Forelimb muscle (tissue), 1 donor: Measurements from ENCODE around the gene VEGFA. TPM values are rescaled to one million over a fixed set of nuclear protein-coding genes. Genes with fewer than 3 reads are reported as not detected.
"Not testable (repeated sequence)": the region's sequence is repeated elsewhere in the genome, so short reads cannot be mapped to it uniquely, and the experiment has no call there.

Experiments
- DNase-seq: peaks from one replicate; pipeline ENCODE4 v3.0.0-alpha.2; 2013; ENCODE audit warnings: low read depth
- polyA plus RNA-seq: library from polyadenylated mRNA; unstranded; fragments of 120-200 nt; gene quantifications from one replicate; pipeline ENCODE4 v1.2.1, GENCODE V29; 2013; ENCODE audit not compliant: insufficient read length

The VEGFA gene
- polyA plus RNA-seq, 1 donor, result 82.4 TPM

DNA sequence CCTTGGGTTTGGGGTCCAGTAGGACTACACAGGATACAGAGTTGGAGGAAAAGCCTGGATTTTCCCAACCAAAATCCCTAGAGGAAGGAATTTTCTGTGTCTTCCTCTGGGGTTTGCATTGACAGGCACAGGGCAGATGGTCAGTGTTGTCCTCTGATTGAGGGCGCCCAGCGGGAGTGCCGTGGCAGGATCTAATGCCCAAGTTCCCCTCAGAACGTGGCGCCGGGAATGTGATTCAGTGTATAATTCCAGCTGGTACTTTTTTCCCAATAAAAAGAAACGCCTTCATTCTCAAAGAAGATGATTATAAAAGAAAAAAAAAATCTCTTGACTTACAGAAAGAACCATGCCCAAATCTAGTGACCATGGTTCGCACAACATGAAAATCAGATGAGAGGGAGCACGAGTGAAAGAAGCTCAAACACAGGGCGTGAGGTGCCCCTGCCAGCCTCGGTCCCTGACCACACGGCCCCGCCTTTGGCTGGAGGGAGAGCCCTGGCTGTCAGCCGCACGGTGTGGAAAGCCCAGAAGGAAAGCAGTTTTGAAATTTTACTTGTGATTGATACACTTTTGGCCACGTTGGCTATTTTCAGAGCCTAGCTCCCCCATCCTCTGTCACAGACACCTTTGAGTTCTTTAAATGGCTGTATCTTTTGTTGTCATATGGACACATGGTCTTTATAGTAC lies 31.6 kb downstream of the VEGFA start:
- DNase-seq, result no peak

GRCh38 chr6:43803055-43803782 lies 33.2 kb downstream of the VEGFA start:
- DNase-seq, result no peak

- DNase-seq, result no peak
These were observed 34.0 kb downstream of the VEGFA start for GRCh38 chr6:43803783-43804549.

- DNase-seq, result no peak
These were observed 34.7 kb downstream of the VEGFA start for GRCh38 chr6:43804550-43805223.

GRCh38 chr6:43805699-43806042 lies 35.7 kb downstream of the VEGFA start:
- DNase-seq, result no peak

DNA sequence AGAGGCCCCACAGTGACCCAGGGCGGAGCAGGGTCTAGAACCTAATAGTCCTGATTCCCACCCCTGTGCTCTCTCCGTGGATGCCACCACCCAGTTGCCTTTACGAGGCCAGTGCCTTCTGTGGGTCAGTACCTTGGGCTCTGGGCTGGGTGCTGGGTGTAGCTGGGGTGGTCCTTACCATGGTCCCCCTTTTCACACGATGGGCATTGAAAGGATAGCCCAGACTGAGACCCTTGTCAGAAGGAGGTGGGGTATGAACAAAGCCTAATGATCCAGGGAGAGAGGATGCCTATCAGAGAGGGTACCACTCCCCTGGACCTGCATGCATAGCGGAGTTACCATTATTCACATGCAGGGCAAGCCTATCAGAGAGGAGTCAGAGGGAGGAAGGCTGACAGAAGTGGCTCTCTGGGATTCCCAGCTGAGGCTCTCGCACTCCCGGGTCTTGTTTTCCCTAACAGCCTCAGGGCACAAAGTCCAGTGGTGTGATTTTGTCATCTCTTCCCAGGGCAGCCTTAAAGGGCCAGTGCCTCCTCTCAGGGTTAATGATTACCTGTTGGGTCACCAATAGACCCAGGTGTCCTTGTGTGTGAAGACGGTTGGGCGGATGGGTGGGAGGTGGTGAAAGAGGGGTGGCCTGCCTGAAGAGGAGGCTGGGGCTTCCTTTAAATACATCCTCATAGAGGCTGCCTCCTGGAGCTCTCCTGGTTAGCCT lies 36.2 kb downstream of the VEGFA start:
- DNase-seq, result no peak

- no peak for DNase-seq
These were observed 36.8 kb downstream of the VEGFA start for GRCh38 chr6:43806758-43807227.

DNA sequence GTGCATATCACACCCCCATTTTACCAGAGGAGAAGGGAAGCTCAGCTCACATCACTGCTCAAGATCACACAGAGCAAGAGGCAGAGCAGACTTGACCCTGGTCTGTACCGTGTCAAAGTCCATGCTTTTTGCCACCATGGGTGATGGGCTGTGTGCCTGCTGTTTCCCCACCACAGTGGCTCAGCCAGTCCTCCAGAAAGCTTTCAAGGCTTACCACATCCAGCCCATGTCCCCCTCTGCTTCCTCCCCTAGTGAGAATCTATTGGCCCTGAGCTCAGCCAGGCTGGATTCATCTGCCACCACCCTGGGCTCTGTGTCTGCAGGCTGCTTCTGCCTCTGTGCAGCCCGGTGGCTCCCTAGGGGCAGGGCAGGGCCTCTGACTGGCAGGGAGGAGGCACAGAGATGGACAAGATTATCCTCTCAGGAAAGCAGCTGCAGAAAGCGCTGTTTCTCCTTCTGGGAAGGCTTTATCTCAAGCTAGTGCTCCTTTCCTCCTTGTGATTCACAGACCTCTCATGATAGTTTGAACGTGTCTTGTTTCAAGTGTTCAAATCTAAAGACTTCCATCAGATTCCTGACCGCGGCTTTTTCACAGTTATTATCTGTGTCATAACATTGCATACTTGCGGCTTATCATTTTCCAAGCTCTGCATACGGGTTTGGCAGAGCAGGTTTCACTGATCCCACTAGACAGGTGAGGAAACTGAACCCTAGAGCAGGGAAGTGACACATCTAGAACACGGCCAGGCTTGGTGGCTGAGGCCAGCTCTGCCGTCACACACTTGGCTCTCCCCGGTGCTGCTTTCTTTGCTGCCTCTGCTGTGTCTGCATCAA lies 37.4 kb downstream of the VEGFA start:
- DNase-seq, result no peak

DNA sequence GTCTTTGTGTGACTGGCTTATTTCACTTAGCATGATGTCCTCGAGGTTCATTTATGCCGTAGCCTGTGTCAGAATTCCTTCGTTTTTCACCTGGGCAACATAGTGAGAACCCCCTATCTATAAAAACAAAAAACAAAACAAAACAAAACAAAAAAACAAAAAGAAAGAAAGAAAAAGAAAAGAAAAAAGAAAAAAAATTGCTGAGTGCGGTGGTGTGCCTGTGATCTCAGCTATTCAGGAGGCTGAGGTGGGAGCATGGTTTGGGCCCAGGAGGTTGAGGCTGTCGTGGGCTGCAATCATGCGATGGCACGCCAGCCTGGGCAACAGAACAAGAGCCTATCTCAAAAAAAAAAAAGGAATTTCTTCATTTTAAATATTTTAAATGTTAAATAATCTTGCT lies 38.4 kb downstream of the VEGFA start:
- DNase-seq, result no peak

DNA sequence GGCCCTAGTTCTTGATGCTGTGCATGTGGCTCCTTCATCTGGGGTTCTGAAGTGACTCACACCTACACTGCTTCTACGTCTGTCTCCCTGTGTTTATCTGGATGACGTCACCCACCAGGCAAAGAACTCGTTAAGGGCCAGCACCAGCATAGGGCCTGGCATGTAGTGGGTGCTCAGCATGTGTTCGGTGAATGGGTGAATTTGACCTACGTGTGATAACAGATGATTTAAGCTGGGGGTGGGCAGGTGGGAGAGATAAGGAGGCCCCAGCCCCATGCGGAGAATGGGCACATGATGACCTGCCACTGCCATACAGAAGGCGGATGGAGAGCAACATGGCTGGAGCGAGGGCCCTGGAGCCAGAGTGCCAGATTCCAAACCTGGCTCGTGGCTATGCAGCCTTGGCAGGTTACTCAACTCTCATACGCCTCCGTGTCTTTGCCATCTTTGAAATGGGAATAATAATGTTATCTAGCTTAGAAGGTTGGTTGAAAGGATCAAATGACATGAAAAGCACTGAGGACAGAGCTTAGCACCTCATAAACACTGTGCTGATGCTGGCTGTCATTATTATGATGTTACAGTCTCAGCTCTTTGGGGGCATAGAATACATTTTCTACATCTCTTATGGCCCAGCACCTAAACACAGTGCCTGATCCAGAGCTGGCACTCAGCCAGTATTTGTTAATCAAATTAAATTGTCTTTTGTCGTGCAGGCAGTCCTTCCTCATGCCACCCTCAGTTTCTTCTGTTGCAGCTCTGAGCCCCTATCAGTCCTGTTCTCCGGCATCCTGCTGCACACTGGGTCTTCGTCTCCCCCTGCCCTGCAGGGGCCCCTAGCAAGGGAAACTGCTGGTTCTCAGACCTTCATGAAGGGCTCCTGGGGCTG lies 39.6 kb downstream of the VEGFA start:
- DNase-seq, result no peak

- DNase-seq, result no peak
These were observed 41.1 kb downstream of the VEGFA start for GRCh38 chr6:43810965-43811732.

- no peak for DNase-seq
These were observed 41.7 kb downstream of the VEGFA start for GRCh38 chr6:43811733-43812099.

DNA sequence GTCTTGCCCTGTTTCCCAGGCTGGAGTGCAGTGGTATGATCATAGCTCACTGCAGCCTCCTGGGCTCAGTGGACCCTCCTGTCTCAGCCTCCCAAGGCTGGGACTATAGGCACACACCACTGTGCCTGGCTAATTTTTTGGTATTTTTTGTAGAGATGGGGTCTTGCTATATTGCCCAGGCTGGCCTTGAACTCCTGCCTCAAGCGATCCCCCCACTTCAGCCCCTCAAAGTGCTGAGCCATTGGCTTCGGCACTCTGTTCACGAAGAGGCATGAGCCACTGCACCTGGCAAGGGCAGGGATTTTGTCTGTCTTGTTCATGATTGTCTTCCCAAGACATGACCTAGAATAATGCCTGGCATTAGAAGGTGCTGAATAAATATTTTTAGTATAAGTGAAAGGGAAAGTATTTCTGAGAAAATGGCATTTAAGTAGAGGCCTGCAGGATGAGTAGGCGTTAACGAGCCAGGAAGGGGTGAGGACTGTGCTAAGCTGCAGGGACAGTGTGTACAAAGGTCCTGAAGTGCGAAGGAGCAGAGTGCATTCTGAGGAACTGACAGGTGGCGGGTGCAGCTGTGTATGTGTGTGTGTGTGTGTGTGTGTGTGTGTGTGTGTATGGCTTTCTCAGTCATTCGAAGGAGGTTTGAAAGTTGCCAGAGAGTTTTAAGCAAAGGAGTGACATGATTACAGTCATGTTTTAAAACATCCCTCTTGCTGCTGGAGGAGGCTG lies 43.0 kb downstream of the VEGFA start:
- DNase-seq, result no peak

- DNase-seq, result no peak
These were observed 44.1 kb downstream of the VEGFA start for GRCh38 chr6:43814111-43814510.

DNA sequence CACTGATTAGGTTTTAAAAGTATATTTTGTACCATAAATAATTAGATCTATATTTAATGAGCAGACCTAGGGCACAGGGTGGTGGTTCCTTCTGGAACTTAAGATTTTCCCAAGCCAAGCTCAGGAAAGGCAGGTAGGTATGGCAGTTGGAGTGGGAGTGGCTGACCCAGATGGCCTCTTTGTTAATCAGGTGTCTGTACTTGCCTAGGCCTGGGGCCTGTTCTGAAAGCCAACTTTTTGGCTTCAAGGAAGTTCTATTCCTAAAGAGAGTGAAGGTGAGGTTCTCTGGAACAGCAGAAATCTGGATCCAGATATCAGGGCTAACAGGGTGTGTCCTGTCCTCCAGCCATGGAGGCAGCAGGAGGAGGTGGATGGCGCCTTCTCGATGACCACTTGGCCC lies 44.9 kb downstream of the VEGFA start:
- no peak for DNase-seq

DNA sequence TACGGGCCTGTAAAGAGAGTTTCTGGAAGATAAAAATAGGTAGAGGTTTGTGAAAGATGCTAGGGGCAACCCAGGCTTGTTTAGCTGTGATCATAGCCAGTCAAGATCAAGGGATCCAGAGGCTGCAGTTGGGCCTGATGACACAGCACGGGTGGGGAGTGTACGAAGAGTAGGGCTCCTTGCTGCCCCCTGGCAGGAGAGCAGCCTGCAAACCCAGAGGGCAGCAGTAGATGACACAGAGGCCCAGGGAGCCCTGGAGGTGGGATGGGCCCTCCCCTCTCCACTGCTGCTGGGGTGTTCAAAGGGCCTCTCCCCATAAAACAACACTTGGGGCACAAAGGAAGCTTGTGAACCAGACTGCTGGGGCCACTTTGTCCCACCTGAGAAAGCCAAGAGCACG lies 47.2 kb downstream of the VEGFA start:
- no peak for DNase-seq

- DNase-seq, result not testable (repeated sequence)
These were observed 49.0 kb downstream of the VEGFA start for GRCh38 chr6:43818973-43819372.

DNA sequence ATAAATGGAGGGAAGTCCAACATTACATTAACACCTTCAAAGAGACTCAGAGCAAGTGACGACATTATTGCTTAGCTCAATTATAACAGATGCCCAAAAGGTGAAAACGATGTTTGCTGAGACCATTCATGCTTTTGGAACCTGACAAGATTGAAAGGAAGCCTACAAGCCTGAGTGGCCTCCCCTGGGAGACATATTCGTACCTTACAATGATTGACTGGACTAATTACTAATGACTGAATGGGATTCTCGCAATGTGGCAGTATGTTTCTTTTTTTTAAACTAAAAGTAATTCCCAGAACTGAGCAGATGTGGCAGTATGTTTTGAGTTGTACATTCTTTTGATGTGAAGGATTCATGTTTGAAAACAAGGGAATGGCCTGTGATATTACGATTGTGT lies 49.9 kb downstream of the VEGFA start:
- no peak for DNase-seq
